ENCODE data around the gene SMG6.

SMG6 gene

GRCh38 chr17:2137342-2138098, 166.1 kb downstream of the SMG6 start:
- Histone ChIP-seq H3K4me1 (ENCODE audit: control insufficient read depth in 1 of 2, insufficient read depth in 1 of 2, low read depth in 1 of 2, low read length in 1 of 2) (peaks cover 13 to 16% of the 10 kb centered on the region in 2 experiments), H3K36me3 (peaks cover 5% of the 10 kb centered on the region), H3K4me3 (ENCODE audit: low read depth in 1 of 2, low read length in 1 of 2) (no peak overlapping the region), H3K27me3 (no peaks in the 10 kb centered on the region), H3K27ac (no peak overlapping the region), H3K9me3 (no peaks in the 10 kb centered on the region)
- TF ChIP-seq CTCF (IDR thresholded peaks at IDR 0.05), result no peak

GRCh38 chr17:2136241-2136640, 167.3 kb downstream of the SMG6 start:
- Histone ChIP-seq H3K36me3 (peaks cover 6% of the 10 kb centered on the region), H3K9me3 (no peaks in the 10 kb centered on the region), H3K4me3 (ENCODE audit: low read depth in 1 of 2, low read length in 1 of 2) (no peak overlapping the region), H3K27me3 (no peaks in the 10 kb centered on the region), H3K27ac (no peak overlapping the region), H3K4me1 (ENCODE audit: control insufficient read depth in 1 of 2, insufficient read depth in 1 of 2, low read depth in 1 of 2, low read length in 1 of 2) (peaks cover 13 to 16% of the 10 kb centered on the region in 2 experiments)
- TF ChIP-seq CTCF (IDR thresholded peaks at IDR 0.05), result no peak

GRCh38 chr17:2128011-2128410, 175.6 kb downstream of the SMG6 start:
- TF ChIP-seq CTCF (IDR thresholded peaks at IDR 0.05), result no peak
- peaks cover 14 to 15% of the 10 kb centered on the region in 2 experiments for H3K4me1 ChIP-seq (ENCODE audit: control insufficient read depth in 1 of 2, insufficient read depth in 1 of 2, low read depth in 1 of 2, low read length in 1 of 2)
- H3K36me3 ChIP-seq, result peaks cover 6% of the 10 kb centered on the region
- H3K9me3 ChIP-seq, result no peaks in the 10 kb centered on the region
- no peak overlapping the region for H3K4me3 ChIP-seq (ENCODE audit: low read depth in 1 of 2, low read length in 1 of 2)
- H3K27ac ChIP-seq, result no peak overlapping the region
- no peaks in the 10 kb centered on the region for H3K27me3 ChIP-seq

GRCh38 chr17:2125013-2125535, 178.5 kb downstream of the SMG6 start:
- Histone ChIP-seq H3K36me3 (no peaks in the 10 kb centered on the region), H3K9me3 (no peaks in the 10 kb centered on the region)

GRCh38 chr17:2124391-2124790, 179.2 kb downstream of the SMG6 start:
- Histone ChIP-seq H3K4me1 (ENCODE audit: control insufficient read depth in 1 of 2, insufficient read depth in 1 of 2, low read depth in 1 of 2, low read length in 1 of 2) (peaks cover 46 to 48% of the 10 kb centered on the region in 2 experiments), H3K27me3 (no peaks in the 10 kb centered on the region), H3K27ac (peak overlapping the region; percentile 70), H3K9me3 (no peaks in the 10 kb centered on the region), H3K36me3 (no peaks in the 10 kb centered on the region), H3K4me3 (ENCODE audit: low read depth in 1 of 2, low read length in 1 of 2) (no peak overlapping the region)
- TF ChIP-seq CTCF (IDR thresholded peaks at IDR 0.05), result no peak

More at GRCh38 chr17:2125013-2125535, 178.5 kb downstream of the SMG6 start:
- no peak overlapping the region for H3K4me3 ChIP-seq (ENCODE audit: low read depth in 1 of 2, low read length in 1 of 2)
- peaks cover 43 to 45% of the 10 kb centered on the region in 2 experiments for H3K4me1 ChIP-seq (ENCODE audit: control insufficient read depth in 1 of 2, insufficient read depth in 1 of 2, low read depth in 1 of 2, low read length in 1 of 2)
- H3K27me3 ChIP-seq, result no peaks in the 10 kb centered on the region
- no peak overlapping the region for H3K27ac ChIP-seq
- TF ChIP-seq CTCF (IDR thresholded peaks at IDR 0.05), result no peak

Data from neutrophil (primary cell).